ENCODE data around the gene KIAA0232. TPM values are rescaled to one million over a fixed set of nuclear protein-coding genes. Genes with fewer than 3 reads are reported as not detected.

Gene KIAA0232
- total and polyA plus RNA-seq, 2 of the 8 experiments (the other 6 are each of a cell fraction or from before 2014, with no cell fraction given) = 5.6 to 23.3 TPM

GRCh38 chr4:6932475-6932874, 149.9 kb downstream of the KIAA0232 start (continued):
- TF ChIP-seq CTCF (IDR thresholded peaks at IDR 0.05; ENCODE audit: control extremely low read depth in 1 of 3, insufficient read depth in 1 of 3, low read depth in 1 of 3, low read length in 3 of 3) = no peak
- TF ChIP-seq KDM4A (IDR thresholded peaks at IDR 0.05; ENCODE audit: low read depth, low read length, severe bottlenecking) = no peak
- TF ChIP-seq BCL11A (IDR thresholded peaks at IDR 0.05; ENCODE audit: low read depth in 2 of 2, low read length in 2 of 2) = no peak
- no peak for TF ChIP-seq MAFK (IDR thresholded peaks at IDR 0.05; ENCODE audit: low read depth, low read length)
- TF ChIP-seq KDM5A (IDR thresholded peaks at IDR 0.05; ENCODE audit: low read length) = no peak

Data from H1 (cell line).